Measurements from ENCODE around the gene SPTA1.

SPTA1 gene

DNA sequence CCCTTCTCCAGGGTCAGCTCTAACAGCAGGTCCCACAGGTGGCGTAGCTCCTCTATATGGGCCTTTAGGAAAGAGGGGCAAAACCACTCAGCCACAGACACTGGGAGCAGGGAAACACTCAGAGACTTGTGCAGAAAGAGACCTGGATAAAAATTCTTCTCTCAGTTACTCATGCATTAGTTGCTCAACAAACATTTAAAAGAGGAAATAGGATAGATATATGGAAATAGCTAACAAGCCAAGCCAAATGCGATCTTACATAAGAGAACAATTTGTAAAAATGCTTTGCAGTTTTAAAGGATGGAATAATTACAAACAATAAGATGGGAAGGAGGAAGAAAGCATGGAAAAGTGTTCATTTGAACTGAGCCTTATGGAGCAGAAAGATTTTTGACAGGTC lies 4.9 kb downstream of the SPTA1 start:
- no peak for DNase-seq

DNA sequence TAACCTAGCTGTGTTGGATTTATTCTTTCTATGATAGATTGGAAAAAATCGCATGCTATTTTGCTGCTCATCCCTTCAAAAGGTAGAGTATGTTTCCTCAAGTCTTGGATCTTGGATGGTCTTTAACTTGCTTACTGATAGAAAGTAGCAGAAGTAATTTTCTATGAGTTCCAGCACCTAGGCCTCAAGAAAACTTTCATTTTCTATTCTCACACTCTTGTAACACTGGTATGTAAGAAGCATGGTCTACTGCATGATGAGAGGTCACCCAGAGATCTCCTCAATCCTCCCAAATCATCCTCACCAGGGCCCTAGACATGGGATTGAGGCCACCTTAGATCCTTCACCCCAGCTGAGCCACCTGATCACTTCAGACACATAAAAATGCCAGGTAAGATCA lies 7.2 kb downstream of the SPTA1 start:
- DNase-seq: no peak

DNA sequence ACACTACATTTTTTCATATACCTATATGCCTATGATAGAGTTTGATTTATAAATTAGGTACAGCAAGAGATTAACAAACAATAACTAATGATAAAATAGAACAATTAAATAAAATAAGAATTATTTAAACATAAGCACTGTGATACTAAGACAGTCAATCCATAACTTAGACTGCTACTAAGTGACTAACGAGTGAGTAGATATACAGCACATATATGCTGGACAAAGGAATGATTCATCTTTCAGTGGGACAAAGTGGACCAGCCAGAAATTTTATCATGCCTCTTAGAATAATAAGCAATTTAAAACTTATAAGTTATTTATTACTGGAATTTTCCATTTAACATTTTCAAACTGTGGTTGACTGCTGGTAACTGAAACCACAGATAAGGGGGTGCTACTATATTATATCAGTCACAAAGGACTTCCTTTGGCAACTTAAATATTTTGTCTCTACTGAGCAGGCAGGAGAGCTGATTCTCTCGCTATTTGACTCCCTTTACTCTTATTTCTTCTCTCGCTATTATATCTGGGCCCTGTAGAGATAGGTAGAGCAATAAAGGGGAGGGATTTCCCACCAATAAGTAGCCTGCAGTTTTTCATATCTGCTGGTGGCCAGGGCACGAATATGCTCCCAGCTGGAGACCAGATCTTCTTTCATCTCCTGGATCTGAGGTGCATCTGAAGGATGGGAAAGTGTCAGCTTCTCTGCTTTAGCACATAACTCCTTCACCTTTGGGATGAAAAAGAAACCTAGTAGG lies 10.8 kb downstream of the SPTA1 start:
- DNase-seq: no peak

DNA sequence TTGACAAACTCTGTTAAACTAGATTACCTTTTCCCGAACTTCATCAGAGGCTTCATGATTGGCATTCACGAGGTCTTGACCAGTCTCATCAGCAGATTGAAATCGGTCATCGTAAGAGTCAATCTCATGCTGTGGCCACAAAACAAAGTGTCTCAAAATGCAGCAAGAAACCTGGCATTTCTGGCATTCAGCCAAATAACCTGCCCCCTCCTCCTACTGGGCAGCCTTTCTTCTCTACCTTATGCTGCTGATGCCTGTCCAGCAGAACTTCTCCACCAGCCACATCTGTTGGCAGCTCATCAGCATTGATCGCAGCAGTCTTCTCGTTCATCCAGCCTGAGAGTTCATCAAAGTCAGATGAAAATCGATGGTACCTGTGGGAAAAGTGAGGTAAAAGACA lies 12.2 kb downstream of the SPTA1 start:
- DNase-seq: no peak

GRCh38 chr1:158666037-158666436 lies 20.5 kb downstream of the SPTA1 start:
- DNase-seq: no peak

DNA sequence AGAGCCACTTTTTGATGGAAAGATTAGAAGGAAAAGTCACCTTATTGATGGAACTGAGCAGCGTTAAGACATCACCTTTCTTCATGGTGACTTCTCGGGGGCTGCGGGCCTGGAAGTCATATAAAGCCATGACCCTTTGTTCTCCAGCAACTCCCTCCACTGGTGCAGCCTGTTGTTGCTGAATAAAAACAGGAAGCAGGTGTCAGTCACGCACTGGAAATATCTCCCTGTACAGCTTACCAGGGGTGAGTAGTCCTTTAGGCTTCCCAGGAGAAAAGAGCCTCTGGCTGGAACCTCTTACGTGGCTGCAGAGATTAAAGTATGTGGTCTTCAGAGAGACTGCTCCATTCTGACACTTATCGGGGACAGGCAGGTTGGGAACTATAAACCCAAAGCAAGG lies 31.9 kb downstream of the SPTA1 start:
- DNase-seq: no peak

DNA sequence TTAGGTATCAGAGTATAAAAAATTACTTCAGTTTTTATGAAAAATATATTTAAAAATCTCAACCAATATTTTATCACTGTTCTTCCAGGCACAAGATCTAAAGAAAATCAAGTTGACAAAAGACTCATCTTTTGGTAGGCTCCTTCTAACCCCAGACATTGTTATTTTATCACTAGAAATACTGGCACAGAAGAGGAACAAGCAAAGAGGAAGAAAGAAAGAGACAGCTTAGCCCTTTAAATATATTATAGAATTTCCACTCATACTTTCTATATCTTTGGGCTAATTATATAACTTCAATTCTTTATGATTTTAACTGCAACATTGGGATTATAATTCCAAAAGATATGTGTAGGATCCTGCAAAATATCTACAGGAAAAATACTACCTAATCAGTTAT lies 32.4 kb downstream of the SPTA1 start:
- no peak for DNase-seq

DNA sequence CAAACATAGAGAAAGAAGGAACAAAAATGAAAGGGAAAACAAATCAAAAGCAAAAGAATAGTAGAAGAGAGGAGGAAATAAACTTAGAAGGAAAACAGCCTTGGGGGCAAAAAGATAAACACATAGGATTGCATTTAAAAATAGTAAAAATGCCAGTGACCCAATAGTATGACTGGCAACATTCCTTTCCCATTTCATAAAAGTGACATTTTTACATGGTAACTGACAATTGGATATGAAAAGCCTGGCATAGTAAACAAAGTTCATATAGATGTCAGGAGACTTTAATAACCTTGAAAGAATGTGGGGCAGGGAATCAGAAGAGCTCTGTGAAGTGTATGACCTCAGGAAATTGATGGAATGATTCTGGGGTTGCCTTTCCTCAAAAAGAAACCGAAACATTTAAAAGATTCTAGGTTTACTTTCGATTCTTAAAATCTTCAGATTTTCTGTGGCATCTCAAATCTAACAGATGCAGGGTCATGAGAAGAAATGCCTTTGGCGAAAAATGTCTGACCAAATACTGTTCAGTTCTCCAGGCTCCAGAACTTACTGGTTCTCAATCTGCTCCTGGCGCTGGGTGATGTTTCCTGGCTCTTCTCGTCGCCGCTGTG lies 33.7 kb downstream of the SPTA1 start:
- no peak for DNase-seq

DNA sequence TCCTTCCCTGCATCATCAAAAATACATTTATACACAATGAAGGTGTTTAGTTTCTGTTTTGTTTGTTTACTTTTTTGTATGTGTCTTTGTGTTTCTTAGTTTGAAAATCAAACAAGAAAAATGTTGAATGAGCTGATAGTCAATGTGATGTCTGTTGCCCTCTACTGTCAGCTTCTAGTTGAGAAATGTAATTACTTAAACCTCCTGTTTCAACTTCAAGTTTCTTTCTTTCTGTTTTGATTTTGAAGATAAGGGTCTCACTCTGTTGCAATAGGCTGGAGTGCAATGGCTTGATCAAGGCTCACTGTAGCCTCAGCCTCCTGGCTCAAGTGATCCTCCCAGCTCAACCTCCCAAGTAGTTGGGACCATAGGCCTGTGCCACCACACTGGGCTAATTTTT lies 37.5 kb downstream of the SPTA1 start:
- no peak for DNase-seq

DNA sequence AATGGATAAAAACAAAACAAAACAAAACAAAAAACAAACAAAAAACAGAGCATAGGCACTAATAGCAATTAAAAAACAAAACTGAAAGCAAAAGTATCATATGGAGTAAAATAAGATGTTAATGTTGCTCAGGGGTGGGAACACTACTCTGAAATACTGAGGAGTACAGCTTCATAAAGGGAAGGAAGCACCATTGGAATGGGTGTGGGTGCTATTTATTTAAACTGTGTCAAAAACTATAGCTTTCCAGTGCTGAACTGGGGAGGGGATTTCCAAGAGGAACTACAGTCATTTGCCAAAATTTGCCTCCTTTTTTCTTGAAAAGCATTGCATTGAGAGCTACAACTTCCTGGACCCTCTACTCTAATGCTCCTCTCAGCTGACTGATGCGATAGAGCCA lies 40.0 kb downstream of the SPTA1 start:
- DNase-seq: no peak

DNA sequence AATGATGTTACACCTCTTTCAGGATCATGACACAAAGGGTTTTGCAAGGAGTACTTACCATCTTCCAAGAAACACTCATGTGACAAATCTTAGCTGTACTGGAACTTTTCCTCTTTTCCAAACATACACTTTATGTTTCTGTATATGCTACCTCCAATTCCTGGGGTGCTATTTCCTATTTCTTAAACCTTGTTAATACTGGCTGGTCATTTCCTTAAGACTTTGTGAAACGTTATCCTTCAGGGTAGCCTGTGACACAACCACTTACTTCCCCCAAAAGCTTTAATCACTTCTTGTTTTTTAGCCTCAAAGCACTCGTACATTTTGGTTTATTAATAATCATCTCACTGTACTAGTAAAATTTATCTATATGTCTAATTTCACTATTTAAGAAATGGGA lies 42.1 kb downstream of the SPTA1 start:
- DNase-seq: no peak

DNA sequence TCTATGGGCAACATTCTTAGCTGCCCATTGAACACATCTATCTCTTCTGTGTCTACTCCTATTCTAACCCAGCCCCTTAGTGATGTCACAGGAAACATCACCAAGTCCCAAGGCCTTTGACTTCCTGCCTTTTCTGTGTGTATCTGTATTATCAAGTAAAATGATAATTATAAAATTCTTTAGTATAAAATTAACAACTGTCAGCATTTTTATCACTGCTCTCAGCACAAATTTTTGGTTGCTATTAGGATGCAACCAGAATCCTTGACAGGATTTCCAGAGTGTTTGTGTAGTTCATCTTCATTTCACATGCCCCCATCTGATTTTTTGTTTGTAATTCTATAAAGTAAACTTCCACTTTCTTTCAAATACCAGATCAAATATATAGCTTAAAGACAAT lies 47.6 kb downstream of the SPTA1 start:
- no peak for DNase-seq

GRCh38 chr1:158638146-158638545 lies 48.4 kb downstream of the SPTA1 start:
- no peak for DNase-seq

GRCh38 chr1:158613764-158614163 lies 72.8 kb downstream of the SPTA1 start:
- no peak for DNase-seq

- no peak for DNase-seq
These were observed 74.6 kb downstream of the SPTA1 start for GRCh38 chr1:158611916-158612315.

GRCh38 chr1:158607296-158607695 lies 79.2 kb downstream of the SPTA1 start:
- no peak for DNase-seq

DNA sequence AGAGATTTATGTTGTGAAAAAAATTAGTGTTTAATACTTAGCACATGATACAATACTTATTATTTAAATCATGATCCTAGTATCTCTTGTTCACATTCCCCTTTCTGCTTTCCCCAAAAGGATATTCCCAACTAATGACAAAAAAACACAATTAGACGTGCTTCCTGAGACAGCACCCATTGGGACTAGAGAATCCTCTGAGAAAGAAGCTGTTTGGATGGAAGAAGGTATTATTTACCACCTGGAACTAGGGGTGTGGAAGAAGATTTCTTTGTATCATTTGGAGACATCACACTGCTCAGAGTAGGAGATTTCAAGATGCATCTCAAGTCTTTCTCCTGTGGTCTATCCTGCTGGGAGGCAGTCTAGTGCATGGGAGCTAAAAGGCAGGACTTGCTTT lies 81.5 kb downstream of the SPTA1 start, which contains the start of gene OR10Z1:
OR10Z1 (plus strand) TSS at position 301 of the 400 bp plus-strand sequence. CDS start 1,171 bp downstream, outside the sequence.
- DNase-seq: no peak

- no peak for DNase-seq
These were observed 85.8 kb downstream of the SPTA1 start for GRCh38 chr1:158600735-158601134.

- DNase-seq: no peak
These were observed 99.6 kb downstream of the SPTA1 start for GRCh38 chr1:158586942-158587341.

GRCh38 chr1:158583962-158584361 lies 102.6 kb downstream of the SPTA1 start:
- DNase-seq: no peak

- DNase-seq: no peak
These were observed 106.8 kb downstream of the SPTA1 start, which contains the start of gene OR10X1 for GRCh38 chr1:158579733-158580132. Gene OR10X1, minus strand, starts transcription at chr1:158579899. Its CDS starts 0 bp downstream, at chr1:158579899.

DNA sequence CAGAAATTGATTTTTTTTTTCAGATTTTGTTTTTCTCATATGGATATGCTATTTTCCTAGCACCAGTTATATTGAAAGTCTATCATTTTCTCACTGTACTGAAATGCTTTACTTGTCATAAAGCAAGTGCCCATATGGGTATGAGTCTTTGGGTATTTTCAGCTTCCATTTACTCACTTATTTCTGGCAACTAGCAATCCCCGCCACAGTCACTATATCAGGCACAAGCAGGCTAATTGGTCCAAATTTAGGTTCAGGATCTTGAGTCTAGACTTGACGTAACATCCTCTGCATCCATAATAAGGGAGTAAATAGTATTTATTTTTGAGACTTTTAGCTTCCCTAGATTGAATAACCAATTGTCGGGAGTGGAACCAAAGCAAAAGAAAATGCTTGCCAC lies 109.0 kb downstream of the SPTA1 start:
- DNase-seq: no peak

- DNase-seq: no peak
These were observed 114.3 kb downstream of the SPTA1 start for GRCh38 chr1:158572226-158572625.

- DNase-seq: no peak
These were observed 116.0 kb downstream of the SPTA1 start, which contains the start of gene OR6P1 for GRCh38 chr1:158570480-158570879. Gene OR6P1, minus strand, starts transcription at chr1:158570580. Its CDS starts 6,976 bp downstream, at chr1:158563604.

GRCh38 chr1:158564608-158565007 lies 121.9 kb downstream of the SPTA1 start:
- no peak for DNase-seq

Measured in NCI-H524 treated with DMSO at 0.1 percent for 48 hours (cell line).